Bronchial epithelial cell (primary cell): ENCODE results near the gene ICAM2. TPM values are rescaled to one million over a fixed set of nuclear protein-coding genes. Genes with fewer than 3 reads are reported as not detected.

Source experiments
- DNase-seq: peaks from one replicate; pipeline ENCODE4 v3.0.0-alpha.2; 2010; ENCODE audit warnings: low read depth
- FAIRE-seq: peaks from 2 replicates; lab custom pipeline; 2011; peaks lifted over from hg19 to GRCh38; lab: Jason Lieb, UNC
- H3K27me3 ChIP-seq: 2 replicates; pipeline ENCODE4 v1.5.1; 2011; ENCODE audit warnings: low read length; ENCODE audit not compliant: control insufficient read depth, insufficient read depth
- H3K36me3 ChIP-seq: 2 replicates; pipeline ENCODE4 v1.5.1; 2011; ENCODE audit warnings: low read length; ENCODE audit not compliant: control insufficient read depth, insufficient read depth
- H3K4me3 ChIP-seq: 2 replicates; pipeline ENCODE4 v1.5.1; 2011; ENCODE audit warnings: mild to moderate bottlenecking, low read depth, low read length, control low read depth
- total RNA-seq: library from RNA; depleted of rRNA; stranded (reverse); fragments of >200 nt; gene quantifications from 2 replicates; pipeline ENCODE4 v1.2.1, GENCODE V29; 2014
- TF ChIP-seq, protein P1 (sequence below): IDR thresholded peaks from 2 replicates; pipeline ENCODE4 v1.5.1; 2011; ENCODE audit warnings: mild to moderate bottlenecking, moderate library complexity, low read length, control low read depth, inconsistent platforms; ENCODE audit not compliant: insufficient read depth, severe bottlenecking

Gene ICAM2
- total RNA-seq, 1 donor from 2014 or later, result 0.26 TPM

DNA sequence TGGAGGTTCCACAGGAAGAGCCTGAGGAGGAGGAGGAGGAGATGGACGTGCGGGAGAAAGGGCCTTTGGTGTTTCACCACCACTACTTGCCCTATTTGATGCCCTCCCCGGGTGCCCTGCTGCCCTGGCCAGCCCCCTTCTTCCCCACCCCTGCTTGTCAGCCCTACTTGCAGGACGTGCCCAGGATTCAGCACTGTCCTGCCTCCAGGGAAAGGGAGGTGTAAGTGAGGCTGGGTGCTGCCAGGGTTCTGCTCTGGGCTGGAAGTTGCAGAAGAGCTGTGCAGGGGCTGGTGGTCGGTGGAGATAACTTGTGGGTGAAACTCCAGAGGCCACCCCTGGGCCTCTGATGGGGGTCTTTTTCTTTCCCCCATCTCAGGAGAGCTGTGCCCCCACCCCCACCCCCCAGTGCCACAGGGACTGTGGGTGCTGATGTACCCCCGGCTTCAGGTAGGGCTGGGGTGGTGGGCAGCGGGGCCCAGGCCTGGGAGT is 19.3 kb downstream of the ICAM2 start:
- no peaks in the 10 kb centered on the region for H3K36me3 ChIP-seq
- peaks cover 5% of the 10 kb centered on the region for H3K27me3 ChIP-seq
- DNase-seq, result no peak
- TF ChIP-seq, protein P1, sequence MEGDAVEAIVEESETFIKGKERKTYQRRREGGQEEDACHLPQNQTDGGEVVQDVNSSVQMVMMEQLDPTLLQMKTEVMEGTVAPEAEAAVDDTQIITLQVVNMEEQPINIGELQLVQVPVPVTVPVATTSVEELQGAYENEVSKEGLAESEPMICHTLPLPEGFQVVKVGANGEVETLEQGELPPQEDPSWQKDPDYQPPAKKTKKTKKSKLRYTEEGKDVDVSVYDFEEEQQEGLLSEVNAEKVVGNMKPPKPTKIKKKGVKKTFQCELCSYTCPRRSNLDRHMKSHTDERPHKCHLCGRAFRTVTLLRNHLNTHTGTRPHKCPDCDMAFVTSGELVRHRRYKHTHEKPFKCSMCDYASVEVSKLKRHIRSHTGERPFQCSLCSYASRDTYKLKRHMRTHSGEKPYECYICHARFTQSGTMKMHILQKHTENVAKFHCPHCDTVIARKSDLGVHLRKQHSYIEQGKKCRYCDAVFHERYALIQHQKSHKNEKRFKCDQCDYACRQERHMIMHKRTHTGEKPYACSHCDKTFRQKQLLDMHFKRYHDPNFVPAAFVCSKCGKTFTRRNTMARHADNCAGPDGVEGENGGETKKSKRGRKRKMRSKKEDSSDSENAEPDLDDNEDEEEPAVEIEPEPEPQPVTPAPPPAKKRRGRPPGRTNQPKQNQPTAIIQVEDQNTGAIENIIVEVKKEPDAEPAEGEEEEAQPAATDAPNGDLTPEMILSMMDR, result no peak
- no peak for FAIRE-seq
- H3K4me3 ChIP-seq, result no peak overlapping the region

DNA sequence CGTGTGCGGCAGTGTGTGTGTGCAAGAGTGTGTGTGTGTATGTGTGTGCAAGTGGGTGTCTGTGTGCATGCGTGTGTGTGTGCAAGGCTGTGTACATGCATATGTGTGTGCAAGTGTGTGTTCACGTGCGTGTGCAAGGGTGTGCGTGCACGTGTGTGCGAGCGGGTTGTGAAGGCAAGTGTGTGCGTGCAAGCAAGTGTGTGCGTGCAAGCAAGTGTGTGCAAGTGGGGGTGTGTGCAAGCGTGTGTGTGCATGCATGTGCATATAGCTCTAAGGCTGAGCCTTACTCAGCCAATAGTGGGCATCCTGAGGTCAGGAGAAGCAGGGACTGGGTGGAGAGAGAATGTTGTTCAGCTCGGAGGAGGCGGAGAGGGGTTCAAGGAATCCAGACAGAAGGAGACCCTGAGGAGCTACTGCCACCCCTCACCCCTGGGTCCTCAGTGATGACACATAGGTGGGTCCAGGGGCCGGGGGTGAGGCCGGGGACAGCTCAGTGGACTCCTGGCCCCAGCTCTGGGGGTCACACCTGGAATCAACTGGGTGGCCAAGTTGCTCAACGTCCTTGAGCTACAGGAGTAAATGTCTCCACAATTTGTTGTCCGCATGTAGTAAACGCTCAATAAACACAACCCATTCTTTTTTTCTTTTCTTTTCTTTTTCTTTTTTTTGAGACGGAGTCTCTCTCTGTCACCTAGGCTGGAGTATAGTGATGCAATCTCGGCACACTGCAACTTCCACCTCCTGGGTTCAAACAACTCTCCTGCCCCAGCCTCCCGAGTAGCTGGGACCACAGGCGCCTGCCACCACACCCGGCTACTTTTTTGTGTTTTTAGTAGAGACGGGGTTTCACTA is 20.5 kb downstream of the ICAM2 start:
- peaks cover 5% of the 10 kb centered on the region for H3K27me3 ChIP-seq
- H3K36me3 ChIP-seq, result no peaks in the 10 kb centered on the region
- FAIRE-seq, result no peak
- TF ChIP-seq, protein P1, result no peak
- DNase-seq, result no peak
- no peak overlapping the region for H3K4me3 ChIP-seq

DNA sequence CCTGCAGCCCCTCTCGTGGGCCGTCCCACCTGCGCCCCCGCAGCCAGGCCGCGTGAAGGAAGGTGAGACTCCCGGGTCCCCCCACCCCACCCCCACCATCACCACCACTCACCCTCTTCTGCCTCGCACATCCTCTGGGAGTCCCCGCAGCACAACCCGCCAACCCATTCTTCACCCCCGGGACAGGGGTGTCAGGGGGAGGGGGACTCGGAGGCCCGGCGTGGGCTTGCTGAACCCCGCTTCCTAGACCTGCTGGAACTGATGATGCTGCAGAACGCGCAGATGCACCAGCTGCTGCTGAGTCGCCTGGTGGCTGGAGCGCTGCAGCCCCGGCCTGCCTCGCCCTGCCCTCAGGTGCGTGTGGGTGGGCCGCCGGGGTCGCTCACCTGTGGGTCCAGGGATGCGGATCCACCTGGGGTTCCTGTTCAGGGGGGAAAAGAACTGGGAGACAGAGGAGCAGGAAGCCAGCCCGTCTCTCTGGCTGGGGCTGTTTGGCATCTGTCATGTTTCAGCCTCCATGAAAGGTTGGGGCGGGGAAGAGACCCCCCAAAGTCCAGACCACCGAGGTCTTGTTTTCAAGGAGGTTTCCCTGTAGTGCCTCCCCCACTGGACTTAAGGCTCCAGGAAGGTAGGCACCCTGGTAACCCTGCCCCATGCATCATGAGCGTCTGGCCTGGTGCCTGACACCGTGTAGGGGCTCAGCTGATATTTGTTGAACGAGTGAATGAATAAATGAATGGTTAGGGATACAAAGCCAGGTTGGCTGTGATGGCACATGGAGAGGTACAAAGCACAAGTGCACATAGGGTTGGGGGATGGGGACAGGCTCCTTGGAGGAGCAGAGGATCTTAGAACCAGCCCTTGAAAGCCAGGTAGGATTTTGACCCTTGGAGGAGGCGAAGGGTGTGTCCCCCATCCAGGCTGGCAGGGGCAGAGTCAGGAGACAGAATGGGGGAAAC is 21.4 kb downstream of the ICAM2 start:
- Histone ChIP-seq H3K4me3 (peak overlapping the region; percentile 44), H3K27me3 (peaks cover 5% of the 10 kb centered on the region), H3K36me3 (no peaks in the 10 kb centered on the region)
- no peak for FAIRE-seq
- DNase-seq, result no peak
- TF ChIP-seq, protein P1, result no peak

DNA sequence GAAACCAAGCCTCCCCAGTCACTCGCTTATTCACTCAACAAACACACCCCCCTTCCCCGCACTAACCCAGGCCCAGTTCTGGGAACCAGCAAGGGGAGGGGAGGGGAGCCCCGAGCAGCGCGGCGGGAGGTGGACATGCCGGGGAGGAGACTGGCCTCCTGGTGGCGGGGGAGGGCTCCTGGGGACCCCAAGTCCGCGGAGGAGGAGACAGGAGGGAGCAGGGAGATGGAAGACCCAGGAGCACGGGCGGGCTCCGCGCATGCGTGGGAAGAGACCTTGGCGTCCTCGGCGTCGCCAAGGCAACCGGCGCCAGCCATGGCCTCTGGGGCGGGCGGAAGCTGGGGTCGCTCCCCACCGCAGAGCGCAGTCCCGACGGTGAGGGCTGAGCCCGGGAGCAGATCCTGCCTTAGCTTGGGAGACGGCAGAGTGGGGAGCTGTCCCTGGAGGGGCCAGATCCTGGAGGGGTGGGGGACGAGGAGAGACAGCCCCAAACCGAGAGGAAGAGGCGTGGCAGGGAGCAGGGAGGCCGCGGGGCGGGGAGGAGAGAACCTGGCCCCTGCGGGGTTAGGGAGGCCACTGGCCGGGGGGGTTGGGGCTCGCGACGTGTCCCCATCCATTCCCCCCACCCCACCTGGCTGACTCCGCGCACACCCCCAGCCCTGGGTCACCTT is 22.2 kb downstream of the ICAM2 start, which contains the start of gene PRR29:
PRR29 (plus strand) TSS at position 302 of the 671 bp plus-strand sequence; CDS start at position 316, 14 bp downstream.
- no peak for FAIRE-seq
- Histone ChIP-seq H3K27me3 (peaks cover 5% of the 10 kb centered on the region), H3K4me3 (peak within 1 kb of the TSS; percentile 44), H3K36me3 (no peaks in the 10 kb centered on the region)
- no peak for DNase-seq
- TF ChIP-seq, protein P1, result no peak

DNA sequence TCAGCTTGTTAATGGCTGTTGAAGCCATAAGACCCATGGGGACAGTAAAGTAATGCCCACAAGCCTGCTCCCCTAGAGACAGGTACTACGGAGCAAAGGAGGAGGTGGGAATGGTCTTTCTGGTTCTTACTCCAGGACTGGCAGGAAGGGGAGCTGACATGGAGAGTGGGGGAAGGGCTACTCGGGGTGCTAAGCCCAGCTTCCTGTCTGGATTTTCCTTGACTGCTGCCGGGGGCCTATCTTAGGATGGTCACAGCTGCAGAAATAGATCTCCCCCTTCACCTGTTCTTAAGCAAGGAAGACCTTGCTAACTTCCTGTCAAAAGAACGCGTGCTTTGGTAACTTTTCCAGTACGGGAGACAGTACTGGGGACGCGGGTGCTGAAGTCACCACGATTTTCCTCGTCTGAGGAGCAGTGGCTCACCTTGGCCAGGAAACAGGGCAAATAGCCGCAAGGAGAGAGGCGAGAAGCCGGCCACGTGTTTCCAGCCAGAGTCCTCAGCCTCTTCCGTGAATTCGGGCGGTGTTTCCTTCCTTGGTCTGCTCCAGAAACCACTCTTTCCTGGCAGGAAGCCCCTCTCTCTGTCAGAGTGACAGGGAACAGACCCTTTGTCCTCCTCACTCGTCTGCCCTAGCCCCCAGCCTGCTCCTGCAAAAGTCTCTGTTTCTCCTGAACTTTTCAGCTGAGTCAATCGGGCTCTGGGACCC is 22.9 kb downstream of the ICAM2 start:
- FAIRE-seq (no peak), DNase-seq (no peak)
- TF ChIP-seq, protein P1, result no peak
- H3K27me3 ChIP-seq, result peaks cover 5% of the 10 kb centered on the region
- no peaks in the 10 kb centered on the region for H3K36me3 ChIP-seq
- peak overlapping the region; percentile 44 for H3K4me3 ChIP-seq
